ENCODE data around the gene TLR3.
"Not testable (repeated sequence)": the region's sequence is repeated elsewhere in the genome, so short reads cannot be mapped to it uniquely, and the experiment has no call there.

Gene TLR3

GRCh38 chr4:186050135-186050534 is 18.8 kb upstream of the TLR3 start:
- DNase-seq = not testable (repeated sequence)

GRCh38 chr4:186051096-186051495 is 17.9 kb upstream of the TLR3 start:
- no peak for DNase-seq

- DNase-seq = no peak
Observed at GRCh38 chr4:186058253-186058979, 10.5 kb upstream of the TLR3 start.

GRCh38 chr4:186058980-186059316 is 10.0 kb upstream of the TLR3 start:
- no peak for DNase-seq

GRCh38 chr4:186061921-186062320 is 7.0 kb upstream of the TLR3 start:
- DNase-seq = no peak

- peak; percentile 3 for DNase-seq
Observed at GRCh38 chr4:186067757-186068385, 1.1 kb upstream of the TLR3 start.

GRCh38 chr4:186069729-186070128 is 773 bp downstream of the TLR3 start:
- no peak for DNase-seq

GRCh38 chr4:186072516-186072915 is 3.6 kb downstream of the TLR3 start:
- DNase-seq = no peak

GRCh38 chr4:186074189-186074588 is 5.2 kb downstream of the TLR3 start:
- DNase-seq = no peak

- DNase-seq = no peak
Observed at GRCh38 chr4:186078981-186079638, 10.2 kb downstream of the TLR3 start.

- no peak for DNase-seq
Observed at GRCh38 chr4:186079694-186080093, 10.7 kb downstream of the TLR3 start.

- DNase-seq = no peak
Observed at GRCh38 chr4:186081202-186081807, 12.3 kb downstream of the TLR3 start.

GRCh38 chr4:186082221-186082620 is 13.3 kb downstream of the TLR3 start:
- DNase-seq = no peak

GRCh38 chr4:186088523-186088922 is 19.6 kb downstream of the TLR3 start:
- DNase-seq = no peak

- DNase-seq = no peak
Observed at GRCh38 chr4:186092296-186092695, 23.3 kb downstream of the TLR3 start.

- no peak for DNase-seq
Observed at GRCh38 chr4:186095406-186095805, 26.4 kb downstream of the TLR3 start.

GRCh38 chr4:186096681-186097165 is 27.8 kb downstream of the TLR3 start:
- no peak for DNase-seq

- no peak for DNase-seq
Observed at GRCh38 chr4:186097386-186097785, 28.4 kb downstream of the TLR3 start.

GRCh38 chr4:186102931-186103330 is 34.0 kb downstream of the TLR3 start:
- no peak for DNase-seq

GRCh38 chr4:186104114-186104889 is 35.3 kb downstream of the TLR3 start, which contains the start of gene FAM149A:
TSS of gene FAM149A (plus strand) at chr4:186104704.
- peak; percentile 36 for DNase-seq

- no peak for DNase-seq
Observed at GRCh38 chr4:186104890-186105646, 36.1 kb downstream of the TLR3 start.
